GM19328 (cell line): ENCODE data around the gene CPB2.
A peak's percentile ranks its signal among the peaks of the same experiment; 100 is the strongest.

Experiments used
- ATAC-seq: cut with Tn5 transposase; IDR thresholded peaks from one replicate; pipeline ENCODE4 v1.9.1; 2021; ENCODE audit warnings: mild to moderate bottlenecking, moderate library complexity; ENCODE audit not compliant: unreplicated experiment

Gene CPB2

GRCh38 chr13:46101002-46101401 lies 3.8 kb downstream of the CPB2 start:
- ATAC-seq = no peak

DNA sequence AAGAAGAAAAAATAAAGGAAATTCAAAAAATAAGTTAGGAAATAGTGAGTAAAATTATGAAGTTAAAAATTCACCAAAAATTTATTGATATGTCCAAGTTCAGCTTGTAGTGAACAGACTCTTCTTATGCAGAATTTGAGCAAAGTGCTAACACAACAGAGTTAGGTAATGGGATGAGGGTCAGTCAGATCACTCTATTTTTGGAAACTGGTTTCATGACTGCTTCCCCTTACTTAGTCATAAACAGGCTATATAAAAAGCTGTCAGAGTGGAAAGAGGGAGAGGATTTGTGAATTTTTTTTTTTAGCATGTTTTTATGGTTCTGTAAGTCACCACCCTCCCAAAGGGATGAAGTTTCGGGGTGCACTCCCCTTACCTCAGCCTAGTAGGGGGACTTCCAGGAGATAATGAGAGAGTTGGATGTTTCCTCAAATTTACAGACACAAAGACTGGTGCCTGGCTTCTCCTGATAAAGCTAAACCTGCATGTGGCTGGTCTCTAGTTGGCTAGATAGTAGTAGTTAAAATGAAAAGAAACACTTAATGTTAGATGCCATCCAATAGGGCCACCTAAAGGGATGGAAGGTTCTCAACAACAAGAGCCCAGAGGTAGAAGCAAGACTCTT lies 4.5 kb downstream of the CPB2 start:
- no peak for ATAC-seq

DNA sequence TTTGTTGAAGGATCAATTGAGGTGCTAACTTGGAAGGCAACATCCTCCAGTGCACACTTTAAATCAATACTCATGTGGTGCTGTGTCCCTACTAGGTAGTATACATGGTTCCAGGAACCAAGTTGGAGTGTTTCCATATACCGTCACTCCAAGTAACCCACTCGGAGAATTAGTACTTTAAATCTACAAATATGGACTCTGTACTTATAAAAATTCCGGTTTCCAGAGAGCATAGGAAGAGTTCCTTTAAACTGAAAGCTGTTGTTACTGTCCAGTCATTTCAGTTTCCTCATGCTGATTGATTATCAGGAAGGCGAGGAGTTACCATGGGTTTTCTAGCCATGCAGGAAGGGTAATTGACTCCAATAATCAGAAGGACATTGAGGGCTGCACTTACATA lies 7.2 kb downstream of the CPB2 start:
- no peak for ATAC-seq

- no peak for ATAC-seq
These were observed 7.8 kb downstream of the CPB2 start for GRCh38 chr13:46097015-46097414.

DNA sequence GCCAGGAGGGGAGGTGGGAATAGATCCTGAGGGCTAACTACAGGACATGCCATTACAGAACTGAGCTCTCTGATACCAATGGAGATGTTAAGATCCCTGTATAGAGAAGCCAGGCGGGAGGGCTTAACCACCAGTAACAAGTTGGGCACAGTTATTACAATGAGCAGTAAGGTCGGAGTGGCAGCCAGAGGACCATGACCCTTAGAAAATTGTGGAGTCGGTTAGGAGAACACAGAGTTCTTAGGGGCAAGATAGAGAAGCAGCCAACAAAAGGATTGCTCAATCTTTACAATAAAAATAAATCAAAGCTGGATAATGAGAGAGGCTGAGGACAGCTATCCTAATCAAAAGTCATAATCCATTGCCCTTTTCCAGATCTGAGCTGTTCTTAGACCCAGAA lies 10.4 kb downstream of the CPB2 start:
- ATAC-seq = no peak

DNA sequence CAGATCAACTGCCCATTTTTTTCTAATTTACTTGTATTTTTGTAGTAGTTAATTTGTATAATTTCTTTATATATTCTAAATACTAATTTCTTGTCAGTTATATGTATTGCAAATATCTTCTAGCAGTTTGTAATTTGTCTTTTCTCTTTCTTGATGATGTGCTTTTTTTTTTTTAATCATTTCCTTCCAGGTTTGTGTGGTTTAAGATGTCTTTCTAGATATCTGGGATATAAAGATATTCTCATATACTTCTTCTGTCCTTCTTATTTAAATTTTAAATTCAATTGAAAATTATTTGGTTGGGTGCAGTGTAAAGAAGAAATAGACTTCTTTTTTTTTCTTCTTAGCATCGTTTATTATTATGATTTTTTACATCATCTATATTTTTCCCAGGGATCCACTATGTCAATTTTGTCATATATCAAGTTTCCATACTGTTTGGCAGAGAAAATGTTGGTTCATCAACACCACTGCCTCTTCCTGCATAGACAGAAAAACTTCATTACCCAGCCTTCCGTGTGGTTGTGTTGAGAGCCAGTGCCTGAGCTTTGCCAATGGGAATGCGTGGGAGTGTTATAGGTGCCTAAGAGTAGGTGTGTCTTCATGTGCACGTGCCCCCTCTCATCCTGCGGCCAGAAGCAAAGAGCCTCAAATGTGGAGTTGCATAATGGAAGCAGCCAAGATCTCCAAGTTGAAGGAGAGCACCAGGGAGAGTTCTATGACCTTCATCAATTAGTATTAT lies 15.8 kb downstream of the CPB2 start:
- ATAC-seq = no peak

DNA sequence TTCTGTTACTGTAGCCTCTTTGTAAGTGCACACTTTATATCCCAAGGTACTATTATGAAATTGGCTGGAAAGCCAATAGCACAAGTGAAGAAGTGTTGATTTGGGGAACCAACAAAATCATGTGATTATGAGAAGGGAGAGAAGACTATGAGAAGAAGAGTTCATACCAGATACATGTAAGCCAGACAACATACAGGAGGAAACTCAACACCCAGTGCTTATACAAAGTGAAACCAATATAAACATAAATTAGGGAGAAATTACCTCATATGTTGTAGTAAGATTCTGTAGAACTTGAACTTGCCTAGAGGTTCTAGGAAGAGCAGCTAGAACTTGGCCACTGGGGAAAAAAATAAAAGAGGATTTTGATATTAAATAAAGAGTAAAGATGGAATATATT lies 17.4 kb downstream of the CPB2 start:
- ATAC-seq = no peak

GRCh38 chr13:46086985-46087384 lies 17.8 kb downstream of the CPB2 start:
- no peak for ATAC-seq

- no peak for ATAC-seq
These were observed 18.4 kb downstream of the CPB2 start for GRCh38 chr13:46086421-46086922.

GRCh38 chr13:46085737-46086136 lies 19.1 kb downstream of the CPB2 start:
- no peak for ATAC-seq

GRCh38 chr13:46082324-46082723 lies 22.5 kb downstream of the CPB2 start:
- no peak for ATAC-seq

GRCh38 chr13:46079770-46080169 lies 25.1 kb downstream of the CPB2 start:
- no peak for ATAC-seq

DNA sequence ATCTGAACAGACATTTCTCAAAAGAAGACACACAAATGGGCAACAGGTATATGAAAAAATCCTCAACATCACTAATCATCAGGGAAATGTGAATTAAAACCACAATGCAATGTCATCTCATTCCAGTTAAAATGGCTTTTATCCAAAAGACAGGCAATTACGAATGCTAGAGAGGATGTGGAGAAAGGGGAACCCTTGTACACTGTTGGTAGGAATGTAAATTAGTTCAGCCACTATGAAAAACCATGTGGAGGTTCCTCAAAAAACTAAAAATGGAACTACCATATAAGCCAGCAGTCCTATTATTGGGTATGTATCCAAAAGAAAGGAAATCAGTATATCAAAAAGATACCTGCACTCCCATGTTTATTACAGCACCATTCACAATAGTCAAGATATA lies 27.6 kb downstream of the CPB2 start:
- ATAC-seq = no peak

DNA sequence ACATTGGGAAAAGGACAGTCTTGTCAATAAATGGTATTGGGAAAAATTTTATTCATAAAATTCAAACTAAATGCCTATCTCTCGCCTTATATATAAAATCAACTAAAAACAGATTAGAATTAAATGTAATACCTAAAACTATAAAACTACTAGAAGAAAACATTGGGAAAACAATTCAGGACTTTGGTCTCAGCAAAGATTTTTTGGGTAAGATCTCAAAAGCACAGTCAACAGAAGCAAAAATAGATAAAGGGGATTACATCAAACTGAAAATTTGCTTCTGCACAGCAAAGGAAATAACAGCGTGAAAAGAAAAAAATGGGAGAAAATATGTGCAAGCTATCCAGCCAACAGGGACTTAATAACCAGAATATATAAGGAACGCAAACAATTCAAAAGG lies 28.0 kb downstream of the CPB2 start:
- no peak for ATAC-seq

- no peak for ATAC-seq
These were observed 29.0 kb downstream of the CPB2 start for GRCh38 chr13:46075811-46076210.

- ATAC-seq = peak; percentile 82
These were observed 33.1 kb downstream of the CPB2 start for GRCh38 chr13:46071590-46072249.

GRCh38 chr13:46063292-46063691 lies 41.5 kb downstream of the CPB2 start:
- no peak for ATAC-seq

GRCh38 chr13:46062185-46062584 lies 42.6 kb downstream of the CPB2 start:
- no peak for ATAC-seq

DNA sequence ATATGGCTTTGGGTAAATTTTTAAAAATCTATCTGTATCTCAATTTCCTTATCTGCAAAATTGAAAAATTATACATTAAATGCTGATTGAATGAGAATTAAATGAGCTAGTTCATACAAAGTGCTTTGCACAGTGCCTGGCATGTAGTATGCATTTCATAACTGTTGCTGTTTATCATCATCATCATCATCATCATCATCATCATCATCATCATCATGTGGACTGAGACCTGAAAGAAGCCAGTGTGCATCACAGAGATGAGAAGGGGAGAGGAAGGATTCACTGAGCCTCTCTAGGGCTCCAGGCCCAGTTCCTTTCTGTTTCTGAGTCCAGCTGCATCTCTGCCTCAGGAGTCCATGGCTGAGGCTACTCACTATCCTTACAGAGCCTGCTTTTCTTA lies 45.4 kb downstream of the CPB2 start:
- no peak for ATAC-seq

DNA sequence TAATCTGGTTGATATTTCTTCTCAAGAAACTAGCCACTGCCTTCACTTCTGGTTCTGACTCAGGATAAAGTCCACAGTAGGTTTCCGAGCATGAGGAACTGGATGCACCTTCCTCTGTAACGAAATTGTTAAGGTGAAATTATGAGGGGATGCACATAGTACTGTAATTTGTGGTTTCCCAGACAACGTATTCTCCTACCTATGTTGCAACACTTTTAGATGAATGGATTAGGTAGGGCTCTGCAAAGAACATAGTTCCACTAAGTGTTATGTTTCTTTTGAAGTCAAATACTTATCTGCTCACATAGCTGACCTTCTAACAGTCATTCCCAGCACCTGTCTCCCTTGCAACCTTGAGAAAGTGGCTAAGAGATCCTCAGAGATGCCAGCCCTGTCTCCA lies 46.6 kb downstream of the CPB2 start:
- ATAC-seq = no peak

DNA sequence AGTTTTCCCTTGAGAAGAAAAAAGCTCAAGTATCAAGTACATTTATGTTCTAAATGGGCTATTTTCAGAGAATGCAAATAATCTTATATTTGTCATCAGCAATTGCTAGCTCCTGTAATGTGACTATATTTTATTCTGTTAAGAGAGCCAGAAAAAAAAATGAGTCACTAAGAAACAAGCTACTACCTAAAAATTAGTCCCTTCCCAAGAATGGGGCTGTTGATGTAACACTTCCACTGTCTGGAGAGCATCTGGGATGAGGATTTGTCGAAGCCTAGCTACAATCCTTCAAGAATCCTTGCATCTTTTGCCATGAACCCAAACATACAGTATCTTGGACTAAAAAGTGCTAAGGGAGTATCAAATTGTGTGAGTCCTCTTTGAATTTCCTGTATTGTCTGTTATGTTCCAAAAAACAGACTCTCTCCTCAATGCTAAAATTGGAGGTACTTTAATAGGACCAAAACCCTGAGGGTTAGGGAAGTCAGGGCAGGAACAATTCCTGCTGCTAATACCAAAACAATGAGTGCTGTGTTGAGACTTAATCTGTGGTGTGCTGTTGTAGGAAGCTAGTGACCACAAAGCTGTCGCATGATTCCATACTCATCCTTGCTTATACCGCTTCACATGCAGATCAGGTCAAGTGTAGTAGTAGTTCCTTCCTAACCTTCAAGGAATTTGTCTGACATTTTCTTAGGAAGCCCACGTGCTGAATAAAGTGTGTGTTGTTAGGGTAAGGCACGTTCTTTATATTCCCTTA lies 47.4 kb downstream of the CPB2 start:
- ATAC-seq = no peak
